ENCODE measurements around the gene CNN2. TPM values are rescaled to one million over a fixed set of nuclear protein-coding genes. Genes with fewer than 3 reads are reported as not detected.

The CNN2 gene
- total RNA-seq, 1 experiment from 2014 or later, result 524 TPM

- no peak overlapping the region for H2BK20ac ChIP-seq (ENCODE audit: low read depth, low read length, poor library complexity, severe bottlenecking)
- H3K9me3 ChIP-seq (ENCODE audit: control insufficient read depth, low read depth, low read length), result no peaks in the 10 kb centered on the region
- H3K4me1 Mint-ChIP-seq, result peaks cover 5 to 20% of the 10 kb centered on the region in 2 experiments
- no peak overlapping the region for H4K8ac ChIP-seq (replicated peaks; ENCODE audit: insufficient read length, low read depth, low read length)
- H3K4me2 ChIP-seq (ENCODE audit: insufficient read depth, insufficient read length, low read length), result no peak overlapping the region
- H3K79me1 ChIP-seq (ENCODE audit: insufficient read depth, low read depth, low read length, poor library complexity, severe bottlenecking), result no peaks in the 10 kb centered on the region
- peaks cover 3% of the 10 kb centered on the region for H4K20me1 ChIP-seq (ENCODE audit: control insufficient read depth, insufficient read depth, insufficient read length)
- peak overlapping the region in 1 of 3 experiments; percentile 70; a peak in 1 of 7 replicates for H3K27ac Mint-ChIP-seq
- no peak overlapping the region for H2BK5ac ChIP-seq (ENCODE audit: insufficient read length, low read length)
- no peak overlapping the region for H4K5ac ChIP-seq (ENCODE audit: insufficient read length, low read depth, low read length)
- H3T11ph ChIP-seq (ENCODE audit: low read length), result no peak overlapping the region
- H3K27ac ChIP-seq (ENCODE audit: insufficient read length, low read depth, low read length), result no peak overlapping the region
- H3K23me2 ChIP-seq (ENCODE audit: insufficient read length, low read depth, low read length, poor library complexity, severe bottlenecking), result peaks cover 7% of the 10 kb centered on the region
- TF ChIP-seq CTCF (conservative IDR thresholded peaks at IDR 0.05), result no peak
- no peak for DNase-seq
- H3K9me3 Mint-ChIP-seq, result no peaks in the 10 kb centered on the region
- peaks cover 2% of the 10 kb centered on the region; the same call in 1 of the 2 replicates for H3K27me3 Mint-ChIP-seq (ENCODE audit: low read depth)
- H2BK12ac ChIP-seq (ENCODE audit: insufficient read length, low read depth, low read length), result no peak overlapping the region
- H4K91ac ChIP-seq (ENCODE audit: insufficient read length, low read depth, low read length), result no peak overlapping the region
- H3K9ac ChIP-seq (ENCODE audit: extremely low read depth, insufficient read length, low read length), result no peak overlapping the region
- H3K79me2 ChIP-seq (ENCODE audit: insufficient read depth, low read length), result no peaks in the 10 kb centered on the region; the same call in 1 of the 2 replicates
- H3K27me3 ChIP-seq (ENCODE audit: insufficient read depth, low read length), result no peaks in the 10 kb centered on the region
- peaks cover 10 to 41% (median 37%) of the 10 kb centered on the region in 3 experiments; a peak in 6 of 7 replicates for H3K36me3 Mint-ChIP-seq (ENCODE audit: insufficient read depth in 1 of 3, low read depth in 3 of 3)
- no peak overlapping the region for H3K23ac ChIP-seq (ENCODE audit: insufficient read length, low read depth, low read length)
- no peak overlapping the region for H2AFZ ChIP-seq (ENCODE audit: low read length)
- H2AK5ac ChIP-seq (ENCODE audit: insufficient read length, low read length), result no peak overlapping the region
- no peak overlapping the region for H3K4me3 Mint-ChIP-seq
- no peak overlapping the region for H2BK15ac ChIP-seq (ENCODE audit: low read depth, low read length)
- H3K56ac ChIP-seq (ENCODE audit: insufficient read length, low read depth, low read length), result no peak overlapping the region
- no peak overlapping the region for H3K4ac ChIP-seq (ENCODE audit: low read depth, low read length)
- WGBS (ENCODE audit: extremely low coverage, insufficient read length, low lambda C conversion rate), result no CpG with 5 or more reads among the region's 14 CpGs
- no peak overlapping the region for H3K14ac ChIP-seq (ENCODE audit: insufficient read depth, low read length)
- H3K4me1 ChIP-seq (ENCODE audit: insufficient read depth, low read length), result no peaks in the 10 kb centered on the region
- H2BK120ac ChIP-seq (ENCODE audit: low read depth, low read length, poor library complexity, severe bottlenecking), result no peak overlapping the region
- H3K18ac ChIP-seq (ENCODE audit: insufficient read length, low read depth, low read length), result no peak overlapping the region
These were observed 38.3 kb upstream of the CNN2 start for GRCh38 chr19:988081-988480.

Measured in H9 (cell line).